K562 (cell line): ENCODE results near the gene C4A. TPM values are rescaled to one million over a fixed set of nuclear protein-coding genes. Genes with fewer than 3 reads are reported as not detected.
A peak's percentile ranks its signal among the peaks of the same experiment; 100 is the strongest.

Experiments used
- ERF ChIP-seq: fragments of 450-650 bp; formaldehyde crosslinking; IDR thresholded peaks from 2 replicates; pipeline ENCODE4 v1.4.0; 2020; ENCODE audit warnings: mild to moderate bottlenecking, mixed read lengths
- RBM15 ChIP-seq: fragments of 200-400 bp; formaldehyde crosslinking; IDR thresholded peaks from 2 replicates; pipeline ENCODE4 v1.6.1; 2018; ENCODE audit warnings: mild to moderate bottlenecking, low read length, moderate library complexity; ENCODE audit not compliant: insufficient read depth
- SMAD3 ChIP-seq: fragments of 450-650 bp; formaldehyde crosslinking; conservative IDR thresholded peaks from 2 replicates; pipeline ENCODE4 v1.4.0; 2020; ENCODE audit warnings: mild to moderate bottlenecking
- SP2 ChIP-seq: IDR thresholded peaks from 2 replicates; pipeline ENCODE4 v1.6.1; 2011; ENCODE audit warnings: mild to moderate bottlenecking, low read depth, low read length, moderate library complexity; ENCODE audit not compliant: poor library complexity, severe bottlenecking; ENCODE audit errors: extremely low read depth
- TAF1 ChIP-seq: IDR thresholded peaks from 2 replicates; pipeline ENCODE4 v1.6.1; 2011; ENCODE audit warnings: mild to moderate bottlenecking, low read length, moderate library complexity; ENCODE audit not compliant: insufficient read depth, control insufficient read depth, severe bottlenecking; ENCODE audit errors: extremely low read depth
- ZNF217 ChIP-seq: sonication (generic); formaldehyde crosslinking; IDR thresholded peaks from 2 replicates; pipeline ENCODE4 v1.8.0; 2022; ENCODE audit warnings: mild to moderate bottlenecking, missing genetic modification reagents
- polyA plus RNA-seq, 8 experiments: library from polyadenylated mRNA; depleted of rRNA in 4 of 8; stranded (reverse) in 5 of 8; unstranded in 3 of 8; fragments of >200 nt; fragmentation: Nextera tagmentation in 2 of 8; fragmentation: Illumina TruSeq in 1 of 8; extraction: Ambion mirVana in 2 of 8; extraction: Trizol in 1 of 8; gene quantifications; 2 replicates each; pipeline versions ENCODE4 v1.2.1 to v1.2.3, GENCODE V29; 2011 to 2014; ENCODE audit warnings: inconsistent platforms in 1 of 8, missing spikeins in 1 of 8
- total RNA-seq, 7 experiments: library from RNA; depleted of rRNA in 6 of 7; stranded (reverse); fragments of >200 nt in 6 of 7; fragmentation: Illumina TruSeq in 2 of 7; extraction: Trizol in 2 of 7; gene quantifications; 2 replicates each; pipeline versions ENCODE4 v1.2.1 to v1.2.3, GENCODE V29; 2011 to 2021; ENCODE audit warnings: low replicate concordance in 1 of 7
- TF ChIP-seq, protein P1 (sequence below), 2 experiments: fragments of 450-650 bp in 1 of 2; sonication (generic) in 1 of 2; formaldehyde crosslinking in 1 of 2; IDR thresholded peaks; 2 replicates each; pipeline versions ENCODE4 v1.7.1 to v1.9.0; 2016 to 2022; ENCODE audit warnings: inconsistent platforms in 1 of 2, mild to moderate bottlenecking in 1 of 2, missing genetic modification reagents in 1 of 2
- TF ChIP-seq, protein P2 (sequence below): fragments of 250-450 bp; sonication (Bioruptor Pico); IDR thresholded peaks from 2 replicates; pipeline ENCODE4 v1.8.0; 2022; ENCODE audit warnings: moderate library complexity, mild to moderate bottlenecking, inconsistent platforms
- TF ChIP-seq, protein P3 (sequence below), 3 experiments: fragments of 200-800 bp in 1 of 3; fragments of 250-450 bp in 1 of 3; fragments of 450-650 bp in 1 of 3; sonication (Bioruptor Pico) in 1 of 3; sonication (Bioruptor generic) in 1 of 3; formaldehyde crosslinking in 1 of 3; IDR thresholded peaks; 2 replicates each; pipeline versions ENCODE4 v1.6.1 to v1.8.0; 2016 to 2022; ENCODE audit warnings: mild to moderate bottlenecking in 2 of 3, missing genetic modification characterization in 2 of 3, missing compliant biosample characterization in 1 of 3, moderate library complexity in 1 of 3

The C4A gene
- total and polyA plus RNA-seq, 9 of the 15 experiments (the other 6 are each of a cell fraction or from before 2014, with no cell fraction given), result 0.27 to 7.6 (median 5.0) TPM

DNA sequence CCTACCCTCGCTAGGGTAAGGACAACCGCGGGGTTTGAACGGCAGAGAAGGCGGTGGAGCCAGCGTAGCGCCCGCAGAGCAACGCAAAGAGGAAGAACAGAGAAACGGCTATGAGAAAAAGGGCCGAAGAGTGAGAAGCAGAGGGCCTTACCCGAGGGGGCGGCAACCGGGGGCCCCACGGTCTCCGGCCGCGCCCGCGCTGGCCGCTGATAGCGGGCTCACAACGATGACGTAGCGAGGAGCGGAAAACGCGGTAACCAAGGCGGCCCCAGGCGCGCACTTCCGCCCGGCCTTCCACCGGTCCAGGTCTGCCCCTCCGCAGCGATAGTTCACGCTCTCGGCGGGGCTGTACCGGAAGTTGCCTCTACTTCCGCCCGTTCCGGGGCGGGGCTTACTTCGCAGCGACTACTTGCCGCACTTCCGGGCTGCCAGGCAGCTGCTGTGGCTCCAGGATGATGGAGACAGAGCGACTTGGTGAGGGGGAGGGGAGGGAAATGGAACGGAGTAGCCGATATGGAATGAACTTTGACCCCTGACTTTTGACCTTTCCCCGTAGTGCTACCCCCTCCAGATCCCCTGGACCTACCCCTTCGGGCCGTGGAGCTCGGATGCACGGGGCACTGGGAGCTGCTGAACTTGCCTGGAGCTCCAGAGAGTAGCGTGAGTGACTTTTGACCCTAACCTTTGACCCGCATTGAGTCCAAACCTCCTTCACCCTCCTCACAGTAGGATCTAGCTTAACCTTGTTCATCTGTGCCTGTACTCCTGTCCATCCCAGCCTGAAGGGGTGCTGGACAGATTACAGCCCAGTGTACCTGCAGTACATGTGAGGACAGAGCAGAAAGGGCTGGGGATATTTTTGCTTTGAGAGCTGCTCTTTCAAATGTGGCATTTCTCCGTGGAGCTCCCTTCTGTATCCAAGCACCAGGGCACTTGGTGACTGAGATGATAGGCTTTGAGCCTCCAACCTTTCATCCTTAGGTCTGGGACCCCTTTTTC lies 22.8 kb upstream of the C4A start, which contains the start of the genes NELFE and SKIC2 (continued):
- TF ChIP-seq, protein P1, sequence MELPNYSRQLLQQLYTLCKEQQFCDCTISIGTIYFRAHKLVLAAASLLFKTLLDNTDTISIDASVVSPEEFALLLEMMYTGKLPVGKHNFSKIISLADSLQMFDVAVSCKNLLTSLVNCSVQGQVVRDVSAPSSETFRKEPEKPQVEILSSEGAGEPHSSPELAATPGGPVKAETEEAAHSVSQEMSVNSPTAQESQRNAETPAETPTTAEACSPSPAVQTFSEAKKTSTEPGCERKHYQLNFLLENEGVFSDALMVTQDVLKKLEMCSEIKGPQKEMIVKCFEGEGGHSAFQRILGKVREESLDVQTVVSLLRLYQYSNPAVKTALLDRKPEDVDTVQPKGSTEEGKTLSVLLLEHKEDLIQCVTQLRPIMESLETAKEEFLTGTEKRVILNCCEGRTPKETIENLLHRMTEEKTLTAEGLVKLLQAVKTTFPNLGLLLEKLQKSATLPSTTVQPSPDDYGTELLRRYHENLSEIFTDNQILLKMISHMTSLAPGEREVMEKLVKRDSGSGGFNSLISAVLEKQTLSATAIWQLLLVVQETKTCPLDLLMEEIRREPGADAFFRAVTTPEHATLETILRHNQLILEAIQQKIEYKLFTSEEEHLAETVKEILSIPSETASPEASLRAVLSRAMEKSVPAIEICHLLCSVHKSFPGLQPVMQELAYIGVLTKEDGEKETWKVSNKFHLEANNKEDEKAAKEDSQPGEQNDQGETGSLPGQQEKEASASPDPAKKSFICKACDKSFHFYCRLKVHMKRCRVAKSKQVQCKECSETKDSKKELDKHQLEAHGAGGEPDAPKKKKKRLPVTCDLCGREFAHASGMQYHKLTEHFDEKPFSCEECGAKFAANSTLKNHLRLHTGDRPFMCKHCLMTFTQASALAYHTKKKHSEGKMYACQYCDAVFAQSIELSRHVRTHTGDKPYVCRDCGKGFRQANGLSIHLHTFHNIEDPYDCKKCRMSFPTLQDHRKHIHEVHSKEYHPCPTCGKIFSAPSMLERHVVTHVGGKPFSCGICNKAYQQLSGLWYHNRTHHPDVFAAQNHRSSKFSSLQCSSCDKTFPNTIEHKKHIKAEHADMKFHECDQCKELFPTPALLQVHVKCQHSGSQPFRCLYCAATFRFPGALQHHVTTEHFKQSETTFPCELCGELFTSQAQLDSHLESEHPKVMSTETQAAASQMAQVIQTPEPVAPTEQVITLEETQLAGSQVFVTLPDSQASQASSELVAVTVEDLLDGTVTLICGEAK (IDR thresholded peaks at IDR 0.05), result peak; percentile 99
- TF ChIP-seq, protein P1 (CRISPR knock-in tag; IDR thresholded peaks at IDR 0.05), result no peak
- TF ChIP-seq, protein P2, sequence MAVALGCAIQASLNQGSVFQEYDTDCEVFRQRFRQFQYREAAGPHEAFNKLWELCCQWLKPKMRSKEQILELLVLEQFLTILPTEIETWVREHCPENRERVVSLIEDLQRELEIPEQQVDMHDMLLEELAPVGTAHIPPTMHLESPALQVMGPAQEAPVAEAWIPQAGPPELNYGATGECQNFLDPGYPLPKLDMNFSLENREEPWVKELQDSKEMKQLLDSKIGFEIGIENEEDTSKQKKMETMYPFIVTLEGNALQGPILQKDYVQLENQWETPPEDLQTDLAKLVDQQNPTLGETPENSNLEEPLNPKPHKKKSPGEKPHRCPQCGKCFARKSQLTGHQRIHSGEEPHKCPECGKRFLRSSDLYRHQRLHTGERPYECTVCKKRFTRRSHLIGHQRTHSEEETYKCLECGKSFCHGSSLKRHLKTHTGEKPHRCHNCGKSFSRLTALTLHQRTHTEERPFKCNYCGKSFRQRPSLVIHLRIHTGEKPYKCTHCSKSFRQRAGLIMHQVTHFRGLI (CRISPR knock-in tag), result peak; percentile 85
- TF ChIP-seq SMAD3 (CRISPR knock-in tag), result peak; percentile 95
- TF ChIP-seq TAF1, result peak; percentile 76
- TF ChIP-seq RBM15, result no peak
- TF ChIP-seq, protein P3, sequence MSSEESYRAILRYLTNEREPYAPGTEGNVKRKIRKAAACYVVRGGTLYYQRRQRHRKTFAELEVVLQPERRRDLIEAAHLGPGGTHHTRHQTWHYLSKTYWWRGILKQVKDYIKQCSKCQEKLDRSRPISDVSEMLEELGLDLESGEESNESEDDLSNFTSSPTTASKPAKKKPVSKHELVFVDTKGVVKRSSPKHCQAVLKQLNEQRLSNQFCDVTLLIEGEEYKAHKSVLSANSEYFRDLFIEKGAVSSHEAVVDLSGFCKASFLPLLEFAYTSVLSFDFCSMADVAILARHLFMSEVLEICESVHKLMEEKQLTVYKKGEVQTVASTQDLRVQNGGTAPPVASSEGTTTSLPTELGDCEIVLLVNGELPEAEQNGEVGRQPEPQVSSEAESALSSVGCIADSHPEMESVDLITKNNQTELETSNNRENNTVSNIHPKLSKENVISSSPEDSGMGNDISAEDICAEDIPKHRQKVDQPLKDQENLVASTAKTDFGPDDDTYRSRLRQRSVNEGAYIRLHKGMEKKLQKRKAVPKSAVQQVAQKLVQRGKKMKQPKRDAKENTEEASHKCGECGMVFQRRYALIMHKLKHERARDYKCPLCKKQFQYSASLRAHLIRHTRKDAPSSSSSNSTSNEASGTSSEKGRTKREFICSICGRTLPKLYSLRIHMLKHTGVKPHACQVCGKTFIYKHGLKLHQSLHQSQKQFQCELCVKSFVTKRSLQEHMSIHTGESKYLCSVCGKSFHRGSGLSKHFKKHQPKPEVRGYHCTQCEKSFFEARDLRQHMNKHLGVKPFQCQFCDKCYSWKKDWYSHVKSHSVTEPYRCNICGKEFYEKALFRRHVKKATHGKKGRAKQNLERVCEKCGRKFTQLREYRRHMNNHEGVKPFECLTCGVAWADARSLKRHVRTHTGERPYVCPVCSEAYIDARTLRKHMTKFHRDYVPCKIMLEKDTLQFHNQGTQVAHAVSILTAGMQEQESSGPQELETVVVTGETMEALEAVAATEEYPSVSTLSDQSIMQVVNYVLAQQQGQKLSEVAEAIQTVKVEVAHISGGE (CRISPR knock-in tag; IDR thresholded peaks at IDR 0.05), result peak in 1 of 3 experiments; percentile 94; a peak in 2 of 6 replicates
- no peak for TF ChIP-seq ZNF217 (CRISPR knock-in tag)
- no peak for TF ChIP-seq SP2
- TF ChIP-seq ERF (CRISPR knock-in tag), result peak; percentile 93; the same call in 1 of the 2 replicates
